ENCODE measurements around the gene SAMD4A. TPM values are rescaled to one million over a fixed set of nuclear protein-coding genes. Genes with fewer than 3 reads are reported as not detected.

Gene SAMD4A
- total and polyA plus RNA-seq, 2 donors (not counting 1 experiment from before 2014, with no cell fraction given), result 9.3 to 39.8 TPM

GRCh38 chr14:54606631-54607133, 39.8 kb downstream of the SAMD4A start:
- peaks cover 2% of the 10 kb centered on the region for H3K36me3 ChIP-seq (ENCODE audit: control insufficient read depth, insufficient read depth, low read length)
- DNase-seq (ENCODE audit: low read depth in 2 of 2), result peak; percentile 51 to 97
- H3K4me2 ChIP-seq (ENCODE audit: extremely low read depth, insufficient read depth, low read length), result peak overlapping the region; percentile 0
- no peak overlapping the region for H2AFZ ChIP-seq (ENCODE audit: low read length)
- H3K4me3 ChIP-seq (replicated peaks in 1 of 4; ENCODE audit: control extremely low read depth in 1 of 4, insufficient read depth in 1 of 4, low read depth in 3 of 4, low read length in 4 of 4), result no peak overlapping the region
- H3K9me3 ChIP-seq (ENCODE audit: control insufficient read depth, insufficient read depth, low read depth, low read length), result no peaks in the 10 kb centered on the region
- no peaks in the 10 kb centered on the region for H4K20me1 ChIP-seq (ENCODE audit: control insufficient read depth, extremely low read depth, insufficient read depth, low read length)
- H3K4me1 ChIP-seq (ENCODE audit: control insufficient read depth, extremely low read depth, insufficient read depth, low read length), result peaks cover 30% of the 10 kb centered on the region
- H3K79me2 ChIP-seq (ENCODE audit: control insufficient read depth, insufficient read depth, low read length), result peaks cover 72% of the 10 kb centered on the region
- H3K27me3 ChIP-seq (ENCODE audit: control insufficient read depth, insufficient read depth, low read length), result no peaks in the 10 kb centered on the region
- H3K9ac ChIP-seq (ENCODE audit: insufficient read depth, low read length), result no peak overlapping the region
- H3K27ac ChIP-seq (ENCODE audit: insufficient read depth, low read length), result peak overlapping the region; percentile 64
- TF ChIP-seq EZH2 (IDR thresholded peaks at IDR 0.05; ENCODE audit: low read length, missing control alignments) (no peak), CTCF (conservative IDR thresholded peaks at IDR 0.05 in 1 of 2, IDR thresholded peaks at IDR 0.05 in 1 of 2; ENCODE audit: low read depth in 1 of 2, low read length in 2 of 2) (no peak)

DNA sequence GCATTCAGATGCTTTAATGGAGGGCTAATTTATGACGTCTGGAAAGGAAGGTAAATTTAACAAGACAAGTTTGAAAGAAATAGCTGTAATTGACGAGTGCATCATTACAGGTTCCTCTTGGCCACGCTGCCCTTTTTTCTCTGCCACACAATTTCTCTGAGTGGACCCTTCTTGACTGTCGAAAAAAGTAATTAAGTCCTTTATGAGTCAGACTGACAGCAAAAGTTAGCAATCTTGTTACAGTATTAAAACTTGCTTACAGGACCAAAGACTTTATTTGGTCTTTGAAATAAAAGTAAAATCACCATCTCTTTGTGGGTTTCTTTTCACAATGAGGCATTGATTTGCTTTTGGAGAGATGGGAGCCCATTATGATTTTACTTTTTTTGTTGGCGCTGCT, 42.6 kb downstream of the SAMD4A start:
- TF ChIP-seq CTCF (conservative IDR thresholded peaks at IDR 0.05 in 1 of 2, IDR thresholded peaks at IDR 0.05 in 1 of 2; ENCODE audit: low read depth in 1 of 2, low read length in 2 of 2), result no peak
- no peak for TF ChIP-seq EZH2 (IDR thresholded peaks at IDR 0.05; ENCODE audit: low read length, missing control alignments)
- H3K4me3 ChIP-seq (replicated peaks in 1 of 4; ENCODE audit: control extremely low read depth in 1 of 4, insufficient read depth in 1 of 4, low read depth in 3 of 4, low read length in 4 of 4), result peak overlapping the region in 1 of 4 experiments; percentile 32
- H3K36me3 ChIP-seq (ENCODE audit: control insufficient read depth, insufficient read depth, low read length), result no peaks in the 10 kb centered on the region
- H3K9ac ChIP-seq (ENCODE audit: insufficient read depth, low read length), result no peak overlapping the region
- peak overlapping the region; percentile 85 for H3K27ac ChIP-seq (ENCODE audit: insufficient read depth, low read length)
- H3K27me3 ChIP-seq (ENCODE audit: control insufficient read depth, insufficient read depth, low read length), result no peaks in the 10 kb centered on the region
- peaks cover 73% of the 10 kb centered on the region for H3K79me2 ChIP-seq (ENCODE audit: control insufficient read depth, insufficient read depth, low read length)
- H3K9me3 ChIP-seq (ENCODE audit: control insufficient read depth, insufficient read depth, low read depth, low read length), result no peaks in the 10 kb centered on the region
- H3K4me1 ChIP-seq (ENCODE audit: control insufficient read depth, extremely low read depth, insufficient read depth, low read length), result peaks cover 28% of the 10 kb centered on the region
- peak in 1 of 2 donors; percentile 44 for DNase-seq (ENCODE audit: low read depth in 2 of 2)
- no peak overlapping the region for H2AFZ ChIP-seq (ENCODE audit: low read length)
- H4K20me1 ChIP-seq (ENCODE audit: control insufficient read depth, extremely low read depth, insufficient read depth, low read length), result no peaks in the 10 kb centered on the region
- peak overlapping the region; percentile 64 for H3K4me2 ChIP-seq (ENCODE audit: extremely low read depth, insufficient read depth, low read length)

DNA sequence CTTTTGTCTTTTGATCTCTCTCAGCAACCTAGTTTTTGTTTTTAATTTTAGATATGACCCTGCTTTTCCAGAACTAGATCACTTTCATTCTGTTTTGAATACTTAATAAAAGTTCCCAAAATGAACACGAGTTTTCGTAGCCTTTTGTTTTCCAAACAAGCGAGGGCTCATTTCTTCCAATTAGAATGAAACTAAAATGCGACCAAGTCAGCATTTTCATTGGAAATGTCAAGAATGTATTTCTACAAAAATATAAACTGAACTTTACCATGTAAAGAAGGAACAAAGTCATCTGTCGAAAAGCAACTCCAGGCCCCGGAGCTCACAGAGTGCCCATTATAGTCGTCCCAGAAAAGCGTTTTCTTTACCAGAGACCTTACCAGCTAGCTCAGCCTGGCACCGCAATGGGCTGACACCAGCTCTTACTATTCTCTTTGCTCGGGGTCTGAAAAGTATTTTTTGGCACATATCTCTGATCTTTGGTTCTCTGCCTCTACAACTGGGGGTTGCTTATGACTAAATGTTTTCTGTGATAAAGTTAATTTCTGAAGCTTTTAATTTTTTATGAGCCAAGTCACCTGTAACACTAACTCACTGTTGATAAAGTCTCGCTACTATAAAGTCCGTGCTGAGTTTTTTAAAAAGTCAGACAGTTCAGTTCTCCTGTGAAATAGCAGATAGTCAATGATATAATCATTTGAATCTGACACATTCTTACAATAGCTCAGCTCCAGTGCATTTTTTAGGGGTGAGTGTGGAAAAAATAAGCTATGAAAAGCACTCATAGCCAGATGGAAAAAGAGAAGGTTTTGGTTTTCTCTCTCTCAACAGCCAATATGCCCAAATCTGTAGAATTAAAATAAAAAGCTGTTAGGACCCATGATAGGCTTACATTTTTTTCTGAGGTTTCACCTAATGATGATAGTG, 43.4 kb downstream of the SAMD4A start:
- H3K4me1 ChIP-seq (ENCODE audit: control insufficient read depth, extremely low read depth, insufficient read depth, low read length), result peaks cover 26% of the 10 kb centered on the region
- H3K79me2 ChIP-seq (ENCODE audit: control insufficient read depth, insufficient read depth, low read length), result peaks cover 73% of the 10 kb centered on the region
- peak overlapping the region; percentile 64 for H3K4me2 ChIP-seq (ENCODE audit: extremely low read depth, insufficient read depth, low read length)
- H4K20me1 ChIP-seq (ENCODE audit: control insufficient read depth, extremely low read depth, insufficient read depth, low read length), result no peaks in the 10 kb centered on the region
- H3K36me3 ChIP-seq (ENCODE audit: control insufficient read depth, insufficient read depth, low read length), result no peaks in the 10 kb centered on the region
- peak; percentile 34 to 82 for DNase-seq (ENCODE audit: low read depth in 2 of 2)
- no peaks in the 10 kb centered on the region for H3K9me3 ChIP-seq (ENCODE audit: control insufficient read depth, insufficient read depth, low read depth, low read length)
- H3K9ac ChIP-seq (ENCODE audit: insufficient read depth, low read length), result no peak overlapping the region
- H3K27ac ChIP-seq (ENCODE audit: insufficient read depth, low read length), result peak overlapping the region; percentile 85
- peak overlapping the region; percentile 16 to 32 (median 25) for H3K4me3 ChIP-seq (replicated peaks in 1 of 4; ENCODE audit: control extremely low read depth in 1 of 4, insufficient read depth in 1 of 4, low read depth in 3 of 4, low read length in 4 of 4)
- no peak overlapping the region for H2AFZ ChIP-seq (ENCODE audit: low read length)
- TF ChIP-seq EZH2 (IDR thresholded peaks at IDR 0.05; ENCODE audit: low read length, missing control alignments), result no peak
- H3K27me3 ChIP-seq (ENCODE audit: control insufficient read depth, insufficient read depth, low read length), result no peaks in the 10 kb centered on the region

All from fibroblast of lung (primary cell).